ENCODE measurements around the gene NOTCH1. TPM values are rescaled to one million over a fixed set of nuclear protein-coding genes. Genes with fewer than 3 reads are reported as not detected.

The NOTCH1 gene
- total RNA-seq, 2 donors from 2014 or later = 23.4 to 24.2 TPM

GRCh38 chr9:136543280-136543679 lies 2.6 kb downstream of the NOTCH1 start:
- H3K9me3 ChIP-seq (ENCODE audit: control insufficient read depth, low read length) = no peaks in the 10 kb centered on the region
- H3K36me3 Mint-ChIP-seq (ENCODE audit: low read depth) = no peaks in the 10 kb centered on the region
- 94 to 100% methylated on average over 2 to 10 of the region's 10 CpGs for WGBS, 2 experiments (ENCODE audit: insufficient coverage in 1 of 2, insufficient read length in 1 of 2)
- no peaks in the 10 kb centered on the region for H3K36me3 ChIP-seq (ENCODE audit: control insufficient read depth, insufficient read depth, low read length)
- no peak for TF ChIP-seq CTCF (conservative IDR thresholded peaks at IDR 0.05)
- no peak overlapping the region for H3K4me3 ChIP-seq (ENCODE audit: low read length)
- no peak for DNase-seq
- H3K4me1 Mint-ChIP-seq = peaks cover 8% of the 10 kb centered on the region
- H3K27ac ChIP-seq (ENCODE audit: low read depth, low read length) = peak overlapping the region; percentile 92
- H3K4me3 Mint-ChIP-seq = no peak overlapping the region
- peaks cover 5% of the 10 kb centered on the region for H3K4me1 ChIP-seq (ENCODE audit: control insufficient read depth, insufficient read depth, low read length)
- peaks cover 7% of the 10 kb centered on the region for H3K27me3 Mint-ChIP-seq (ENCODE audit: insufficient read depth)
- no peak overlapping the region for H3K9ac ChIP-seq (ENCODE audit: extremely low read depth, low read length, poor library complexity, severe bottlenecking)
- peaks cover 6% of the 10 kb centered on the region for H3K27me3 ChIP-seq (ENCODE audit: control insufficient read depth, insufficient read depth, low read length, poor library complexity, severe bottlenecking)
- H3K9me3 Mint-ChIP-seq = no peaks in the 10 kb centered on the region
- no peak overlapping the region for H3K27ac Mint-ChIP-seq

- H3K27me3 Mint-ChIP-seq (ENCODE audit: insufficient read depth) = peaks cover 4% of the 10 kb centered on the region
- 71 to 90% methylated on average over 9 to 28 of the region's 28 CpGs for WGBS, 2 experiments (ENCODE audit: insufficient coverage in 1 of 2, insufficient read length in 1 of 2)
- no peak overlapping the region for H3K4me3 ChIP-seq (ENCODE audit: low read length)
- peak overlapping the region; percentile 92 for H3K27ac ChIP-seq (ENCODE audit: low read depth, low read length)
- peaks cover 5% of the 10 kb centered on the region for H3K4me1 ChIP-seq (ENCODE audit: control insufficient read depth, insufficient read depth, low read length)
- no peak overlapping the region for H3K4me3 Mint-ChIP-seq
- H3K36me3 ChIP-seq (ENCODE audit: control insufficient read depth, insufficient read depth, low read length) = no peaks in the 10 kb centered on the region
- H3K4me1 Mint-ChIP-seq = peaks cover 2% of the 10 kb centered on the region
- H3K9me3 ChIP-seq (ENCODE audit: control insufficient read depth, low read length) = no peaks in the 10 kb centered on the region
- no peak overlapping the region for H3K27ac Mint-ChIP-seq
- no peak for TF ChIP-seq CTCF (conservative IDR thresholded peaks at IDR 0.05)
- H3K27me3 ChIP-seq (ENCODE audit: control insufficient read depth, insufficient read depth, low read length, poor library complexity, severe bottlenecking) = peaks cover 6% of the 10 kb centered on the region
- peaks cover under 1% of the 10 kb centered on the region for H3K36me3 Mint-ChIP-seq (ENCODE audit: low read depth)
- no peaks in the 10 kb centered on the region for H3K9me3 Mint-ChIP-seq
- no peak for DNase-seq
- H3K9ac ChIP-seq (ENCODE audit: extremely low read depth, low read length, poor library complexity, severe bottlenecking) = no peak overlapping the region
Observed at GRCh38 chr9:136542241-136543040, 3.4 kb downstream of the NOTCH1 start.

GRCh38 chr9:136541709-136542108 lies 4.1 kb downstream of the NOTCH1 start:
- DNase-seq = no peak
- Histone ChIP-seq H3K27ac (ENCODE audit: low read depth, low read length) (peak overlapping the region; percentile 90), H3K4me3 (ENCODE audit: low read length) (no peak overlapping the region), H3K9me3 (ENCODE audit: control insufficient read depth, low read length) (no peaks in the 10 kb centered on the region), H3K27me3 (ENCODE audit: control insufficient read depth, insufficient read depth, low read length, poor library complexity, severe bottlenecking) (peaks cover under 1% of the 10 kb centered on the region), H3K4me1 (ENCODE audit: control insufficient read depth, insufficient read depth, low read length) (no peaks in the 10 kb centered on the region), H3K36me3 (ENCODE audit: control insufficient read depth, insufficient read depth, low read length) (no peaks in the 10 kb centered on the region), H3K9ac (ENCODE audit: extremely low read depth, low read length, poor library complexity, severe bottlenecking) (no peak overlapping the region)
- H3K4me3 Mint-ChIP-seq = no peak overlapping the region
- no peak for TF ChIP-seq CTCF (conservative IDR thresholded peaks at IDR 0.05)
- H3K36me3 Mint-ChIP-seq (ENCODE audit: low read depth) = peaks cover 4% of the 10 kb centered on the region
- H3K9me3 Mint-ChIP-seq = no peaks in the 10 kb centered on the region
- whole genome bisulfite sequencing, 2 experiments (ENCODE audit: insufficient coverage in 1 of 2, insufficient read length in 1 of 2) = 87 to 90% methylated on average over 4 to 16 of the region's 16 CpGs
- no peaks in the 10 kb centered on the region for H3K4me1 Mint-ChIP-seq
- H3K27me3 Mint-ChIP-seq (ENCODE audit: insufficient read depth) = peaks cover under 1% of the 10 kb centered on the region
- H3K27ac Mint-ChIP-seq = no peak overlapping the region

All from endodermal cell (in vitro differentiated cells).